Hippocampal formation (tissue), 2 donors: ENCODE measurements around the gene RHEB.

Experiments used
- DNase-seq, 2 donors: peaks; one replicate each; lab custom pipeline; 2025; lab: John Stamatoyannopoulos, UW

The RHEB gene

GRCh38 chr7:151431768-151432311 is 87.9 kb downstream of the RHEB start:
- DNase-seq, result no peak

DNA sequence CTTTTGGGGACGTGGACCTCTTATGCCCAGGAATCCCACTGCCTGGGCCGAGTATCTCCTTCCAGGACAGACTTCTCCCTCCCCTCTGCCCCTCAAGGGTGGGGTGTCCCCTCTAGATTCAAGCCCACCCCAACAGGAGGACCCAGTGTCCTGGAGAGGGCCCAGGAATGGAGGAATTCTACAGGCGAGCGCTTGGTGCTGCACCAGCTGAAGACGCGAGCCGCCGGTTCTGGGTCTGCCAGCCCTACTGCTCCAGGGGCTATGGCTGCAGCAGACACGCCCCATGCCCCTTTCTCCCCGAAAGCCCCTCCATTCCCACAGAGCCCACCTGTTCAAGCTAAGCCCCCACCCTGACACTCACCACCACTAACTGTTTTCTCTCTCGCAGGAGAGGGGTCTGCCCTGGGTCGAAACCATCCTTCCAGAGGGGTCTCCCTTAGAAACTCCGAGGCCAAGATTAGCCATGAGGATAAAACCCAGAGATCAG is 88.4 kb downstream of the RHEB start:
- DNase-seq, result no peak

DNA sequence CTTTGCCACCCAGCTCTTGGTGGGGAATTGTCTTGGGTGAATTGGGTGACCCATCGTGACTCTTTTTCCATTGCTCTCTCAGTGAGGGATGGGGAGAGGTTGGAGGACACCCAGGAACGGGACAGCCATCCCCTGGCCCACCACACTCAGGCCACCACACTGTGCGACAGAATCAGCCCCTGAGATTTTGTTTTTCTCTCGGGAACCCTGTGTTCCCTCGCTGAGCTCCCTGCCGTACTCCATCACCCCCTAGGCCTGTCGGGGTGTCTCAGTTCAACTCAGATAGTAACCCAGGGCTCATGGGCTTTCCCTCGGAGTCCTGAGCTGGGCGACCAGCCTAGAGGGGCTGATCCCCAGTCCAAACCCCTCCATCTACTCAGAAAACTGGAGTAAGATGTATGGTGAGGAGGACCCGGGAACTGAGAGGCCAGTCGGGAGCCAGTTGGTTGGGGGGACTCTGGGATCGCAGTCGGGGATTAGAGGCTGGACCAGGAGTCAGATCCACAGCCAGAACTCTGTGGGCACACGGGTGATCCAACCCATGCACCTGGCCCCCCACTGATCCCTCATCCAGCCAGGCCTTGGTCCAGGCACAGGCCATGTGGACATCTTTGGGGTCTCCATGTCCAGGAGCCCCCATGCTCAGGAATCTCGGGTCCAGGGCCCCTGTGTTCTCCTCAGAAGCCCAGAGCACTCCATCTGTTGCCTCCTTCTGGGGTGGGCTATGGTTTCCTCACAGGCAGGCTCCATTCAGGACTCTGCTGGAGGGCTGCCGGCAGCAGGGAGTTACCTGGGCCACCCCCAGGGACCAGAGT is 89.1 kb downstream of the RHEB start:
- DNase-seq, result no peak

DNA sequence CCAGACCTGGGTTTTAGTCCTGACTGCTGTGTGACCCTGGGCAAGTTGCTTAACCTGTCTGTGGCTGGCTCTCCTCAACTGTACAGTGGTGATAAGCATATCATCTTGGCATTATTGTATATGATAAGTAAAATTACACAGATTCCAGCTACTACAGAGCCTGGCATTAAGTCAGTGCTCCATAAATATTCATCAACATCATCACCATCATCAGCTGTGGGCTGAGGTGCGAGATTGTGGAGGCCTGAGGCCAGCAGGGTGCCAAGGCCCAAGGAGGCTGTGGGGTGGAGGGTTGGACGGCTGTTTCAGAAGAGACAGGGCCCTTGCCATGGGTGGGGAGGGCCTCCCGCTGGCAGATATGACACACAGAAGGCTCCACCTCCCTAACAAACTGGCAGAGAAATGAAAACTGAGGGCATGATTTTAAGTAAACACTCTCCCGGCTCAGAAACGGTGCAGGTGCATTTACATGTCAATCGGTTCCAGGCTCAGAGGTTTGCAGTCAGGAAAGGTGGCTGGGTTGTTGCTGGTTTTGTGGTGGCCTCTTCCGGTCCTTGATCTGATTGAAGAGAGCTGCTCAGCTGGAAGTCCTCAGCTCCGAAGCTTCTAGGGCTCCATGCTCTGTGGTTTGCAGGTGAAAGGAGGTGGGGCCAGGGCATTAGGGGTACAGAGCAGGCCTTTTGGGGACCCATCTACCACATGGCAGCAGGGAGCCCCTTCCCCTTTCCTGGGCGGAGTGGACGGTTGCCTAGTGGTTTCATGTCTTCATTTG is 89.9 kb downstream of the RHEB start:
- DNase-seq, result no peak

- DNase-seq, result no peak
These were observed 90.5 kb downstream of the RHEB start for GRCh38 chr7:151429237-151429559.

- DNase-seq, result no peak
These were observed 91.1 kb downstream of the RHEB start for GRCh38 chr7:151428378-151429236.

- DNase-seq, result no peak
These were observed 91.9 kb downstream of the RHEB start for GRCh38 chr7:151427705-151428377.

DNA sequence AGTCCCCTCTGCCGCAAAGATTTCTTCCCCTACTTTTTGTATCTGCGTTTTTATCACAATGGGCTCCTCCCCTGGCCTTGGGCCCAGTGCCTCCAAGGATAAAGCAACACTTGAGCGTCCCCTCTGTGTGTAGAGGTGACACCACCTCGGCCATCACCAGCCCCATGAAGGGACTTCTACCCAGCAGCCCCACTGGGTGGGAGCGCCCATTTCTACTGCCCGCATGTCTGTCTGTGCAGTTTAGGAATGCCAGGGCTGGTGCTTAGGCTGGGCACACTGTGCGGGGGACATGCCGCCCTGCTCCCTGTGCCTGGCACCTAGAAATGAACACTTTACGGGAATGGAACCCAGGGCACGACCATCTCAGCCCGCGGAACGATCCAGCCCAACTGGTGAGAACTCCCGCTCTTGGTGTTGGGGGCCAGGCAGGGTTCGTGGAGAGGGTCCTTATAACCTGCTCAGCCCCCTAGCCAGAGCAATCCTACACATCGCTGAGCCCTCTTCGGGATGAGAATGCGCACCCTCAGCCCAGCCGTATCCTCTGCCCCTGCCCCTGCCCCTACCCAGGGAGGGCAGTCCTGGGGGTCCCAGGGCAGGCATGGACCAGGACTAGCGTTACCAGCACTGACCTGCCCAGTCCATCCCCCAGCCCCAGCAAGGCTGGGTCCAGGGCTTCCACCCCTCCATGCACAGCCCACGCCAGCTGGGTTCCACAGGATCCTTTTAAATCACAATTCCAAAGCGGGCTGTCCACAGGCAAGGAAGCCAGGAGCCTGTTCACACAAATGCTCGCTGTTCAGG is 92.6 kb downstream of the RHEB start:
- no peak for DNase-seq

GRCh38 chr7:151426441-151426903 is 93.2 kb downstream of the RHEB start:
- DNase-seq, result no peak

DNA sequence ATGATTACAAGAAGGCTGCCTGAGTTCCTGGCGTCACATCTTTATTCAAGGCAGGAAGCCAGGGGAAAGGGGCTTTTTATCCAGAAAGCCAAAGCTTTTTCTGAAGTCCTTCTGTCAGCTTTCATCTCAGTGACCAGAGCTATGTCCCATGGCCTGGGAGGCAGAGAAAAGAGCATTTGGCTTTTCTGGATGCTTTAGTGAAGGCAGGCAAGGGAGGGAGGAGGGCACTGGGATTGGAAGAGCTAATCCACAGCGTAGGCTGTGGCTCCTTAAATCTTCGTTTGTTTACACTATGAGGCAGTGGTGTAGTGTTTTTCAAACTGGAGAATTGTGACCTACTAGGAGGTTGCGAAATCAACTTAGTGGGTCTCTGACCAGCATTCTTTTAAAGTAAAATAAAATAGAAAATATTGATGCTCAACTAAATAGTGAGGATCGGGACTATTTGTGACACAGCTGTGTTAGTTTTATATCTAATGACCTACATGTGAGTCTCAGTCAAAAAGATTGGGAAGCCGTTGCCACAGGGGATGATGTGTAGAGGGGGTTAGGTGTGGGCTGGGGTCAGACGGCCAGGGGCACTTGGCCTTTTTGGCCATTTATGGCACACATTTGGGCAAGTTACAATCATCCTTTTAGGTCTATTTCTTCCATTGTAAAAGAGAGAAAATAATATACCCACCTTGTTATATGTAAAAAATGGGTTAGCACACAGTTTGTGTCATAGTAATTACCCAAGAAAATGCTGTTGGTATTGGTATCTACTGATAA is 93.8 kb downstream of the RHEB start:
- no peak for DNase-seq

DNA sequence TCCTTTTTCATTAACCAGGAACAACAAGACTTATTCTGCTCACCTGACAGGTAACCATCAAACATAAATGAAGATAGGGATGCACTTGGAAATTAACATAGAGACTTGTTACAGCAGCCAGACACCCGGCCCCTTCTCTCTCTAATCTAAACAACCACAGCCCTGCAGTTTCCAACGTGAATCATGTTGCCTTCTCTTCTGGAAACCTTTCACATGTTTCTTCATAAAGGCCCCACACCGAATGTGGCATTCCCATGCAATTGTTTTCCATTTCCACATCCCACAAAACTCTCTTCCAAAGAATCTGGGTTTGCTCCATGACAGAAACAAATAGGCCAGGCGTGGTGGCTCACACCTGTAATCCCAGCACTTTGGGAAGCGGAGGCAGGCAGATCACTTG is 94.9 kb downstream of the RHEB start:
- DNase-seq, result no peak

- DNase-seq, result no peak
These were observed 95.8 kb downstream of the RHEB start for GRCh38 chr7:151423936-151424335.

DNA sequence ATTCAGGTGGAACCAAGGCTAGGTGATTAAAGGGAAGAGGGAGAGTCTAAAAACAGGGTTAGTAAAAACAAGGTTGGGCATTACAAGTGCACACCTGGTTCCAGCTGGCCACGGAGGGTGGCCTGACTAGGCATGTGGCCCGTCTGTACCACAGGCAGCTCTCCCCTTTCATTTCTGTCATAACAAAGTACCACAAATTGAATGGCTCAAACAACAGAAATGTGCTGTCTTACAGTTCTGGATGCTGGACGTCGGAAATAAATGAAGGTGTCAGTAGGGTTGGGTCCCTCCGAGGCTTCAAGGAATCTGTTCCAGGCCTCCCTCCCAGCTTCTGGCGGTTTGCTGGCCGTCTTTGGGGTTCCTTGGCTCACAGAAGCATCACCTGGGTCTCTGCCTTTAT is 96.5 kb downstream of the RHEB start:
- DNase-seq, result no peak

GRCh38 chr7:151422212-151422611 is 97.5 kb downstream of the RHEB start:
- DNase-seq, result no peak

DNA sequence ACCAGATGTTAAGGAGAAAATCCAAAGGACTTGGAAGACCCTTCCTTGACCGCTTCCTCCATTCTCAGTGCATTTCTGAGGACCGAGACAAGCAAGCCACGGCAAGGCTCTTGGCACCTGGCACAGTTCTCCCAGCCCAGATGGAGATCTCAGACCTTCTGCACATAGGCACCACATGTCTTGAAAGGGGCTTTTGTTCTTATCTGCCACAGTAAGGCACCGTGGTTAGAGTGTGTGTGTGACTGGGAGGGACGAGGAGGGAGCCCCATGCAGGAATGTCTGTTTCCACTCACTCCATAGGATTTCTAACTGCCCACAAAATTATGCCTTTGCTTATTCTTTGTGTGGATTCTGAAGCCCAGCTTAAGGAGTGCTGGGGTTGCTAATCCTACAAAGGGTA is 99.6 kb downstream of the RHEB start:
- no peak for DNase-seq

DNA sequence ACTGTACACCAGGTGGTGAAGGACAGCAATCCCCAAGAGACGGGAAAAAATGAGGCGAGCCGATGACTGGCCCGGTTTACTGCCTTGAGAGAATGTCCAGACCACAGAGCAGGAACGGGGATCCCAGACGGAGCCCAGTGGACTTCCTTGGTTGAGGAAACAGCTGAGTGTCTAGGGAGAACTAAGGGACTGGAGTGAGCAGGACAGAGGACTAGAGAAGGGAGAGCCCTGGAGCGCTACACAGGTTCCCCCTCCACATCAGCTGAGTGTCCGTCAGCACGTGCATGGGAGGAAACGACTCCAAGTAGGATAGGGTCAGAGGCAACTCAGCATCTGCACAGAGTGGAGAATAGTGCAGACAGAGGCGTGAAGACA is 102.8 kb downstream of the RHEB start:
- no peak for DNase-seq

DNA sequence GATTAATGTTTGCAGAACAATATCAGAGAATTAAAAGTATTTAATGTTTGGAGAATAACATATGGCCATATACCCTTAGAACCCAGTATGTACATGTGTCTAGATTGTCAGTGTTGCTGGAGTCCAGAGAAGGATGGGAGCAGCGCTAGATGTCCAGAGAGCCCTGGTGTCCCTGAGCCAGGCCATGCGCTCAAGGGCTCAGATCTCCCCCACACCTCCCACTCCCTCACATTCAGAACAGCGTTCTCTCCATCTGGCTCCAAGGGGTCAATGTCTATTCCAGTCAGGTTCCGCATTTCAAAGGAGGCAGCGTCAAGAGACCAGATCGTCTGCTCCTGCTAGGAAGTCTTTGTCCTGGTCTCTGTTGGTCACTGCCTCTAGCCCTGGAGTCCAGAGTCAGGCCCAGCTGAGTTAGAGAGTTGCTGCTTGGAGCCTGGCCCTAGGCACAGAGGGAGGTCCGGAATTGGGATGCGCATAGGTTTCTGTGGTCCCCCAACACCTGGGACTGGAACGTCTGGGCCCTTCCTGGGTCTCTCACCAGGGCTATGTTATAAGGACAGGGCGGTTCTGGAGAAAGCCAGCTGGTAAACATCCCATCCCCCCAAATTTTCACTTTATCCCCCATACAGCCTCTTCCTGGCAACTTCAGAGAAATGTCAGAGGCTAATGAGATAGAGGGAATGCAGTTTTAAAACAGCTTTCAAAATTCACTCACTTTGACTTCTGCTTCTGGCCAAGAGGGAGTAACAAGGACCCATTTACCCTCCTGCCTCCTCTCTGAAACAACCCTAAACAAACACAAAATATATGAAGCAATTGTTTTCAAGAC is 103.4 kb downstream of the RHEB start:
- no peak for DNase-seq
